Measurements from ENCODE around the gene IRX5. TPM values are rescaled to one million over a fixed set of nuclear protein-coding genes. Genes with fewer than 3 reads are reported as not detected.
A peak's percentile ranks its signal among the peaks of the same experiment; 100 is the strongest.

The IRX5 gene
- total RNA-seq = 0.16 TPM

- peak; percentile 68 for DNase-seq
These were observed at the start of gene IRX5 for GRCh38 chr16:54930005-54930868. IRX5 (plus strand) TSS chr16:54930865; CDS start chr16:54931199, 334 bp downstream.

- no peak for DNase-seq
These were observed 48.1 kb upstream of the IRX5 start for GRCh38 chr16:54882556-54882955.

GRCh38 chr16:54883358-54883757 is 47.3 kb upstream of the IRX5 start:
- no peak for DNase-seq

GRCh38 chr16:54886078-54886477 is 44.6 kb upstream of the IRX5 start:
- no peak for DNase-seq

GRCh38 chr16:54890381-54890780 is 40.3 kb upstream of the IRX5 start:
- DNase-seq = no peak

GRCh38 chr16:54891346-54891745 is 39.3 kb upstream of the IRX5 start:
- DNase-seq = no peak

GRCh38 chr16:54892981-54893380 is 37.7 kb upstream of the IRX5 start:
- no peak for DNase-seq

GRCh38 chr16:54897930-54898329 is 32.7 kb upstream of the IRX5 start:
- no peak for DNase-seq

GRCh38 chr16:54901606-54902005 is 29.1 kb upstream of the IRX5 start:
- no peak for DNase-seq

GRCh38 chr16:54903047-54903446 is 27.6 kb upstream of the IRX5 start:
- no peak for DNase-seq

- DNase-seq = no peak
These were observed 19.6 kb upstream of the IRX5 start for GRCh38 chr16:54911079-54911478.

- DNase-seq = no peak
These were observed 17.9 kb upstream of the IRX5 start for GRCh38 chr16:54912720-54913119.

- no peak for DNase-seq
These were observed 9.3 kb upstream of the IRX5 start for GRCh38 chr16:54921206-54921824.

- no peak for DNase-seq
These were observed 7.6 kb upstream of the IRX5 start for GRCh38 chr16:54923055-54923473.

GRCh38 chr16:54923988-54924387 is 6.7 kb upstream of the IRX5 start:
- no peak for DNase-seq

GRCh38 chr16:54926166-54926838 is 4.4 kb upstream of the IRX5 start:
- DNase-seq = no peak

- no peak for DNase-seq
These were observed 3.3 kb upstream of the IRX5 start for GRCh38 chr16:54927125-54928015.

- DNase-seq = no peak
These were observed 2.7 kb upstream of the IRX5 start for GRCh38 chr16:54928016-54928356.

GRCh38 chr16:54928411-54929089 is 2.1 kb upstream of the IRX5 start:
- no peak for DNase-seq

- peak; percentile 92 for DNase-seq
These were observed 1.3 kb upstream of the IRX5 start for GRCh38 chr16:54929090-54930004.

GRCh38 chr16:54930869-54931119 is 129 bp downstream of the IRX5 start:
- no peak for DNase-seq
